HG02759 (cell line): ENCODE measurements around the gene ACMSD.
"Not testable (repeated sequence)": the region's sequence is repeated elsewhere in the genome, so short reads cannot be mapped to it uniquely, and the experiment has no call there.

Experiments
- ATAC-seq: cut with Tn5 transposase; IDR thresholded peaks from one replicate; pipeline ENCODE4 v1.9.1; 2021; ENCODE audit warnings: mild to moderate bottlenecking, moderate library complexity; ENCODE audit not compliant: unreplicated experiment

ACMSD gene

GRCh38 chr2:134838143-134838620 lies at the start of gene ACMSD:
Gene ACMSD, plus strand, starts transcription at chr2:134838616. Its CDS starts 67 bp downstream, at chr2:134838683.
- ATAC-seq, result no peak

GRCh38 chr2:134790487-134790886 lies 47.9 kb upstream of the ACMSD start:
- no peak for ATAC-seq

DNA sequence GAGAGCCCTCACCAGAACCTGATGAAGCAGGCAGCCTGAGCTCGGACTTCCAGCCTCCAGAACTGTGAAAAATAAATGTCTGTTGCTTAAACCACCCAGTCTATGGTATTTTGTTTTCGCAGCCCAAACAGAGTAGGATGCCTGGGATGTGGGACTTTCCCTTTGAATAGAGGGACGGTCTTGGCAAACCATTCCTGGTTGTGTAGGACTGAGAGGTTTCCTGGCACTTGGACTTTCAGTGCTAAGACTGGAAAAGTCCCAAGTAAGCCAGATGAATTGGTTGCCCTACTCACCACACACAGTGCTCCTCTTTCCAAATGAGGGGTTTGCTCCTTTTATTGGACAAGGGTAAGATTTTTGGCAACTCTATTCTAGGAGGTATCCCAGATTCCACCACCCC lies 46.8 kb upstream of the ACMSD start:
- ATAC-seq, result no peak

- ATAC-seq, result no peak
Measured at GRCh38 chr2:134792186-134792585, 46.2 kb upstream of the ACMSD start.

- ATAC-seq, result no peak
Measured at GRCh38 chr2:134795765-134796164, 42.7 kb upstream of the ACMSD start.

DNA sequence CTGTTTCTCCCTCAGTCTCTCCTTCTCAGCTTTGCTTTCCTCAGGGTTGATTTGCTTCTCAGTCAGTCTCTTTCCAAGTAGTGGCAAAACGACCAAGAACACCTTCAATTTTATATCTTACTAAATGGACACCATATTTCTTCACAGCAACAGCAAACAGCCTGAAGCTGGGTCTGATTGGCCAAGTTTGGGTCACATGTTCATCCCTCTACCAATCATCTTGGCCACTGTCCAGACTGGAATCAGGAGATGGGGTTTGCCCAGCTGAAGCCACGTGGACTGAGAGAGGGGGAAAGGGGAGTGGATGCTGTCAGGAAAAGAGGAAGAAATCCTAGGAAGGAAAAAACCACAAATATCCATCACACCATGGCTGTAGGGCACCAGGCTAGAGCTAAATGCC lies 42.0 kb upstream of the ACMSD start:
- ATAC-seq, result no peak

DNA sequence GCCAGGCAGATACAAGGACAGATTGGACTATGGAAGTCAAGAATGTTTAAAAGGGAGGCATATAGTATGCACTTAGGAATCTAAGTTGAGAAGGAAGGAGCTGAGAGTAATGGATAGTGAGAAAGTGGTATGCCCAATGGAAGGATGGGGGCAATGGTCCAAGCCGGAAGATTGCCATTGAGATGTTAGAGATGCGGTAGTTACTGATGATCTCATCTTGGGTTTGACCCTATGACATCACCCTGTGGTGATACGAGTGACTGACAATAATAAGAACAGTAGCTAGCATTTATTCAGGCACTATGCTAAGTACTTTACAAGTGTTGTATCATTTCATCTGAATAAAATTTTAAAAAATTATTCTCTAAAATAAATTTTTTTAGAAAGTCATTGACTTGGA lies 38.5 kb upstream of the ACMSD start:
- ATAC-seq, result no peak

GRCh38 chr2:134800341-134800740 lies 38.1 kb upstream of the ACMSD start:
- ATAC-seq, result no peak

DNA sequence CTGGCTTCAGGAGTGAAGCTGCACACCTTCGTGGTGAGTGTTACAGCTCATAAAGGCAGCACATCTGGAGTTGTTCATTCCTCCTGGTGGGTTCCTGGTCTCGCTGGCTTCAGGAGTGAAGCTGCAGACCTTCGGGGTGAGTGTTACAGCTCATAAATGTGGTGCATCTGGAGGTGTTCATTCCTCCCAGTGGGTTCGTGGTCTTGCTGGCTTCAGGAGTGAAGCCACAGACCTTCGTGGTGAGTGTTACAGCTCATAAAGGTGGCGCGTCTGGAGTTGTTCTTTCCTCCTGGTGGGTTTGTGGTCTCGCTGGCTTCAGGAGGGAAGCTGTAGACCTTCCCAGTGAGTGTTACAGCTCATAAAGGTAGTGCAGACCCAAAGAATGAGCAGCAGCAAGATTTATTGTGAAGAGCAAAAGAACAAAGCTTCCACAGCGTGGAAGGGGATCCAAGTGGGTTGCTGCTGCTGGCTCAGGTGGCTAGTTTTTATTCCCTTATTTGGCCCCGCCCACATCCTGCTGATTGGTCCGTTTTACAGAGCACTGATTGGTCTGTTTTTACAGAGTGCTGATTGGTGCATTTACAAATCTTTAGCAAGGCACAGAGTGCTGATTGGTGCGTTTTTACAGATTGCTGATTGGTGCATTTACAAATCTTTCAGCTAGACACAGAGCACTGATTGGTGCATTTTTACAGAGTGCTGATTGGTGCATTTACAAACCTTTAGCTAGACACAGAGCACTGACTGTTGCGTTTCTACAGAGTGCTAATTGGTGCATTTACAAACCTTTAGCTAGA lies 34.6 kb upstream of the ACMSD start:
- not testable (repeated sequence) for ATAC-seq

DNA sequence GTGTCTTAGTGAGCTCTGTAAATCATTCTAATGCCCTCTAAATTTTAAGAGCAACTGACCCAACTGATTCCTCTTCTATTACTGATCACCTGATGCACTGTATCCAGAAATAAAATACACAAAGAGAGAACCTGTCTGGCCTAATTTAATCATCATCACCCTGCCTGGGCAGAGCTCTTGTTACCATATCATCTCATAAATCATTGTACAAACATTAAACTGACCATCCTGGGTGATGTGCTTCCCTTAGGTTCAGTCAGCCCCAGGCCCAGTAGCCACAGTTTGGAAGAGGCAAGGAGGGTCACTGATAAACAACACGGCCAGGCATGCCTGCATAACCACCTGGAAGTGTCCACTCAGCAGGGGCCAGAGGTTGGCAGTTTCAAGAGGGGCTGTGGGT lies 22.7 kb upstream of the ACMSD start:
- ATAC-seq, result no peak

DNA sequence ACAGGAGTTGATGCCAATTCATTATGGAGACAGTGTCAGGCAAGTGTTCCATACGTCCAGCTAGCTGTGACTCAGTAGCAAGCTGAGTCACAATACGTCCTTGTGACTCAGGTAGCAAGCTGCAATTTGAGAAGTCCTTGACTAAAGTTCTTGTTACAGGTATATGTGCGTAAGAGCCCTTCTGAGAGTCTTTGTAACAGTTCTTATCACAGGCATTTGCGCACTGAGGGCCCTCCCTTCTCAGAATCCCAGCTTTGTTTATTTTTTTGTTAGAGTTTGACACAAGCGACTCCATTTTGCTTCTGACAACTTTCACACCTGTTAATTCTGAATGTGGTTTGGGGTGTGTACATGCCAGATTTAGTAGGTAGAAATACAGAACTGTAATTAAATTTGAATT lies 20.1 kb upstream of the ACMSD start:
- ATAC-seq, result no peak

GRCh38 chr2:134819334-134819733 lies 19.1 kb upstream of the ACMSD start:
- ATAC-seq, result no peak

GRCh38 chr2:134823431-134823830 lies 15.0 kb upstream of the ACMSD start:
- no peak for ATAC-seq

DNA sequence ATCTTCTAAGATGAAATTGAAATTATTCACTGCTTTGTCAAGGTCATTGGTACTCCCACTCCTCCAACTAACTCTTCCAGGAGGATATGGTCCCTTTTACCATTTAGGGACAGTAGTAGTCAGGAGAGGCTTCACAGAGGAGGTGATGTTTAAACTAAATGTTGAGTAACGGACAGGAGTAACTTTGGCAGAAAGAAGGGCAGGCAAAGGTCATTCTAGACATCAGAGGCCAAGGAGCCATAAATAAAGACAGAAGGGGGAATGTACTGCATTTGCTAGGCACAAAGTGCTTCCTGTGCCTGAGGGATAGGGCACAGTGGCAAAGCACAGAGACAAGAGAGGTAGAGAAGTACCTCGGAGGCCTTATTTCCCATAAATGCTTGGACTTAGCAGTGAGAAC lies 14.6 kb upstream of the ACMSD start:
- ATAC-seq, result no peak

DNA sequence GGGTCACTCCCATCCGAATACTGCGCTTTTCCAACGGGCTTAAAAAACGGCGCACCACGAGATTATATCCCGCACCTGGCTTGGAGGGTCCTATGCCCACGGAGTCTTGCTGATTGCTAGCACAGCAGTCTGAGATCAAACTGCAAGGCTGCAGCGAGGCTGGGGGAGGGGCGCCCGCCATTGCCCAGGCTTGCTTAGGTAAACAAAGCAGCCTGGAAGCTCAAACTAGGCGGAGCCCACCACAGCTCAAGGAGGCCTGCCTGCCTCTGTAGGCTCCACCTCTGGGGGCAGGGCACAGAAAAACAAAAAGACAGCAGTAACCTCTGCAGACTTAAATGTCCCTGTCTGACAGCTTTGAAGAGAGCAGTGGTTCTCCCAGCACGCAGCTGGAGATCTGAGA lies 12.7 kb upstream of the ACMSD start:
- not testable (repeated sequence) for ATAC-seq

DNA sequence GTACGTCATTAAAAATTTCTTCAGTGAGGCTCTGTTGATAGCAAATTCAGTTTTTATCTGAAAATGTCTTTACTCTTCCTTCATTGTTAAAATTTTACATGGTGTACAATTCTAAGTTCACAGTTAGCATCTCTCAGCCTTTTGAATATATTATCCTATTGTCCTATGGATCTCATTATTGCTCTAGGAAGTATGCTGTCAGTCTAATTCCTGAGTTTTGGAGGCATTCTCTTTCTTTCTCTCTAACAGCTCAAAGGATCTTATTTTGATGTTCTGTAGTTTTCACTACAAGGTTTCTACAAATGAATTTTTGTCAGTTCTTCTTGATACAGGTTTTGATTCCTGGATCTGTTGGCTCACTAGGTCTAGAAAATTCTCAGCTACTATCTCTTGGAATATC lies 2.9 kb upstream of the ACMSD start:
- ATAC-seq, result no peak

GRCh38 chr2:134836986-134837385 lies 1.4 kb upstream of the ACMSD start:
- ATAC-seq, result no peak

DNA sequence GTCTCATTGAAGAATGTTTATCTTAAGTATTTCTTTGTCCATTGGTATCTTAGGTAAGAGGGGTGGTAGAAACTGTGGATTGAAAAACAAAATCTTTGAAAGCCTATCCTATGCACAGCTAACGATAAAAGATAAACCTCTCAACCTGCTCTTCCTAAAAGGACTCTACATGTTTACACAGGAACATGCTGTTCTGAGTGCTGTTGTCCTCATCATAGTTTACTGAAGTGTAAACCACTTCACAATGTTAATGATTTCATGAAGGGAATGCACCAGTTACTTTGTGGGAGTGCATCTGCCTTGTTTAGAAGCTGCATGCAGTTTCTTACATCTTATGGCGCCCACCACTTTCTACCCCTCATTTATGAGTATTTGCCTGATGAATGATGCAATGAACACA lies 1.2 kb downstream of the ACMSD start:
- ATAC-seq, result peak; percentile 81

GRCh38 chr2:134842930-134843490 lies 4.6 kb downstream of the ACMSD start:
- ATAC-seq, result no peak

GRCh38 chr2:134843968-134844367 lies 5.6 kb downstream of the ACMSD start:
- no peak for ATAC-seq

- no peak for ATAC-seq
Measured at GRCh38 chr2:134845028-134845427, 6.6 kb downstream of the ACMSD start.

GRCh38 chr2:134845719-134846118 lies 7.3 kb downstream of the ACMSD start:
- ATAC-seq, result no peak

- no peak for ATAC-seq
Measured at GRCh38 chr2:134846213-134846612, 7.8 kb downstream of the ACMSD start.
